KMS-11 (cell line): ENCODE measurements around the gene H3-3A.
"Not testable (repeated sequence)": the region's sequence is repeated elsewhere in the genome, so short reads cannot be mapped to it uniquely, and the experiment has no call there.

Experiments used
- H2AFZ ChIP-seq: fragments of 200-600 bp; sonication (generic); 2 replicates; pipeline ENCODE4 v1.6.1; 2016; ENCODE audit warnings: antibody characterized with exemption, mixed run types, low read depth
- H3K27ac ChIP-seq: fragments of 200-600 bp; sonication (generic); 2 replicates; pipeline ENCODE4 v1.6.1; 2016; ENCODE audit warnings: mild to moderate bottlenecking, mixed run types
- H3K27me3 ChIP-seq: fragments of 200-600 bp; sonication (generic); 2 replicates; pipeline ENCODE4 v1.6.1; 2017; ENCODE audit warnings: mild to moderate bottlenecking, low read depth, mixed run types, moderate library complexity; ENCODE audit not compliant: insufficient read depth
- H3K36me3 ChIP-seq: fragments of 200-600 bp; sonication (generic); 2 replicates; pipeline ENCODE4 v1.6.1; 2017; ENCODE audit warnings: mild to moderate bottlenecking, mixed run types; ENCODE audit not compliant: insufficient read depth
- H3K4me1 ChIP-seq: fragments of 200-600 bp; sonication (generic); 2 replicates; pipeline ENCODE4 v1.6.1; 2016; ENCODE audit warnings: mild to moderate bottlenecking, low read depth, mixed run types; ENCODE audit not compliant: poor library complexity, severe bottlenecking
- H3K4me2 ChIP-seq: fragments of 200-600 bp; sonication (generic); 2 replicates; pipeline ENCODE4 v1.7.0; 2016; ENCODE audit warnings: mild to moderate bottlenecking, mixed run types
- H3K4me3 ChIP-seq: fragments of 200-600 bp; sonication (generic); IDR thresholded peaks from 2 replicates; pipeline ENCODE4 v1.6.1; 2017; ENCODE audit warnings: low read depth, low read length, mixed read lengths; ENCODE audit not compliant: insufficient read depth
- H3K79me2 ChIP-seq: fragments of 200-600 bp; sonication (generic); 2 replicates; pipeline ENCODE4 v1.6.1; 2016; ENCODE audit warnings: low read depth, mixed run types; ENCODE audit not compliant: insufficient read depth
- H3K9ac ChIP-seq: fragments of 200-600 bp; sonication (generic); 2 replicates; pipeline ENCODE4 v1.6.1; 2016; ENCODE audit warnings: mild to moderate bottlenecking, mixed run types
- H4K20me1 ChIP-seq: fragments of 200-600 bp; sonication (generic); 2 replicates; pipeline ENCODE4 v1.6.1; 2016; ENCODE audit warnings: mild to moderate bottlenecking, mixed run types; ENCODE audit not compliant: insufficient read depth
- CTCF ChIP-seq: fragments of 200-600 bp; sonication (generic); conservative IDR thresholded peaks from 2 replicates; pipeline ENCODE4 v1.6.1; 2017; ENCODE audit warnings: low read depth, mild to moderate bottlenecking, antibody characterized with exemption, low read length, moderate library complexity, mixed read lengths

H3-3A gene

GRCh38 chr1:226083302-226084101 lies 21.0 kb downstream of the H3-3A start:
- Histone ChIP-seq H3K27ac (peak overlapping the region; percentile 37), H3K4me1 (peaks cover 10% of the 10 kb centered on the region), H2AFZ (peak overlapping the region; percentile 83), H3K4me2 (peak overlapping the region; percentile 62), H3K4me3 (peak overlapping the region; percentile 56), H3K79me2 (no peaks in the 10 kb centered on the region), H3K27me3 (no peaks in the 10 kb centered on the region), H3K36me3 (no peaks in the 10 kb centered on the region), H4K20me1 (no peaks in the 10 kb centered on the region), H3K9ac (peak overlapping the region; percentile 75)
- no peak for TF ChIP-seq CTCF

- Histone ChIP-seq H3K4me3 (no peak overlapping the region), H3K27ac (no peak overlapping the region), H3K4me2 (no peak overlapping the region), H3K4me1 (peaks cover 10% of the 10 kb centered on the region), H3K36me3 (no peaks in the 10 kb centered on the region), H3K79me2 (no peaks in the 10 kb centered on the region), H3K9ac (no peak overlapping the region), H3K27me3 (no peaks in the 10 kb centered on the region), H2AFZ (no peak overlapping the region), H4K20me1 (no peaks in the 10 kb centered on the region)
- no peak for TF ChIP-seq CTCF
Measured at GRCh38 chr1:226085675-226086285, 23.3 kb downstream of the H3-3A start.

- H3K79me2 ChIP-seq: no peaks in the 10 kb centered on the region
- H2AFZ ChIP-seq: no peak overlapping the region
- no peaks in the 10 kb centered on the region for H3K27me3 ChIP-seq
- no peak overlapping the region for H3K9ac ChIP-seq
- no peaks in the 10 kb centered on the region for H4K20me1 ChIP-seq
- H3K4me2 ChIP-seq: no peak overlapping the region
- H3K36me3 ChIP-seq: no peaks in the 10 kb centered on the region
- peaks cover 10% of the 10 kb centered on the region for H3K4me1 ChIP-seq
- no peak overlapping the region for H3K4me3 ChIP-seq
- no peak overlapping the region for H3K27ac ChIP-seq
- no peak for TF ChIP-seq CTCF
Measured at GRCh38 chr1:226086776-226087175, 24.3 kb downstream of the H3-3A start.

DNA sequence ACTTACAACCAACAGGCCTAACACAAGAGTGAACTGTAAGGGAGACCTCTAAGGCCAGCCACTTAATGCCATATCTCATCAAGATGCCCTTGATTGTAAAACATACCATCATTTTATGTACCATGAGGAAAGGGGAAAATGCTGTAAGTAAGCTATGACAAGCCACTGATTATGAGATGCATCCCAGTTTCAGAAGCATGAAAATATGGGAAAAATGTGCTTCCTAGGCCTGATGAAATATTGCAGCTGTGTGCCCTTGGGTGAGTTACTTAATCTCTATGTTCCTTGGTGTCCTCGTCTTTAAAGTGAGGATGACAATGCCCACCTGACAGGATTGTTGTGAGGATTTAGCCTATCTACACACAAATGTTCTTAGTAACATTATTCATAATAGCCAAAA lies 28.9 kb downstream of the H3-3A start:
- no peak for TF ChIP-seq CTCF
- Histone ChIP-seq H3K4me1 (no peaks in the 10 kb centered on the region), H3K4me2 (no peak overlapping the region), H3K27me3 (no peaks in the 10 kb centered on the region), H3K79me2 (no peaks in the 10 kb centered on the region), H3K27ac (no peak overlapping the region), H3K4me3 (no peak overlapping the region), H3K36me3 (no peaks in the 10 kb centered on the region), H3K9ac (no peak overlapping the region), H2AFZ (no peak overlapping the region), H4K20me1 (no peaks in the 10 kb centered on the region)

DNA sequence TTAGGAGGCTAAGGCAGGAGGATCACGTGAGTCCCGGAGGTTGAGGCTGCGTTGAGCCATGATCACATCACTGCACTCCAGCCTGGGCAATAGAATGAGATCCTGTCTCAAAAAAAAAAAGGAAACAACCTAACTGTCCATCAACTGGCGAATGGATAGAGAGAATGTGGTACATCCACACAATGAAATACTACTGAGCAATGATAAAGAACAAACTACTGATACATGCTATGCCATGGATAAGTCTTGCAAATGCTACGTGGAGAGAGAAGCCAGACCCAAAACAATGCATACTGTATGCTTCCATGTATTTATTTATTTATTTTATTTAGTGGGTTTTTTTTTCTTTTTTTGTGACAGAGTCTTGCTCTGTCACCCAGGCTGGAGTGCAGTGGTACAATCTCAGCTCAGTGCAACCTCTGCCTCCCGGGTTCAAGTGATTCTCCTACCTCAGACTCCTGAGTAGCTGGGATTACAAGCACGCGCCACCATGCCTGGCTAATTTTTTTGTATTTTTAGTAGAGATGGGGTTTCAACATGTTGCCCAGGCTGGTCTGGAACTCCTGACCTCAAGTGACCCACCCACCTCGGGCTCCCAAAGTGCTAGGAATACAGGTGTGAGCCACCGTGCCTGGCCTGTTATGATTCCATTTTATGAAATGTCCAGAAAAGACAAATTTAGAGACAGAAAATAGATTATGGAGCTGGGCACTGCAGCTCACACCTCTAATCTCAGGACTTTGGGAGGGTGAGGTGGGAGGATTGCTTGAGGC lies 29.7 kb downstream of the H3-3A start:
- not testable (repeated sequence) for H3K9ac ChIP-seq, H3K36me3 ChIP-seq, H4K20me1 ChIP-seq, H3K27ac ChIP-seq, H3K79me2 ChIP-seq, H3K4me1 ChIP-seq, H3K27me3 ChIP-seq, H3K4me2 ChIP-seq, H3K4me3 ChIP-seq, H2AFZ ChIP-seq
